ENCODE results near the gene EXD3.
"Not testable (repeated sequence)": the region's sequence is repeated elsewhere in the genome, so short reads cannot be mapped to it uniquely, and the experiment has no call there.

EXD3 gene

GRCh38 chr9:137327641-137328550 is 95.1 kb downstream of the EXD3 start:
- DNase-seq = not testable (repeated sequence)

GRCh38 chr9:137326445-137327065 is 96.4 kb downstream of the EXD3 start:
- DNase-seq = peak; percentile 28

GRCh38 chr9:137325799-137326198 is 97.2 kb downstream of the EXD3 start:
- DNase-seq = no peak

GRCh38 chr9:137325124-137325523 is 97.8 kb downstream of the EXD3 start:
- no peak for DNase-seq

GRCh38 chr9:137323531-137324331 is 99.2 kb downstream of the EXD3 start:
- DNase-seq = no peak

- no peak for DNase-seq
These were observed 101.1 kb downstream of the EXD3 start for GRCh38 chr9:137321726-137322361.

GRCh38 chr9:137320555-137321384 is 102.2 kb downstream of the EXD3 start:
- DNase-seq = peak; percentile 25

- DNase-seq = no peak
These were observed 103.0 kb downstream of the EXD3 start for GRCh38 chr9:137319739-137320551.

- DNase-seq = no peak
These were observed 103.8 kb downstream of the EXD3 start for GRCh38 chr9:137319011-137319738.

GRCh38 chr9:137318602-137319001 is 104.4 kb downstream of the EXD3 start:
- DNase-seq = no peak

GRCh38 chr9:137317718-137318511 is 105.0 kb downstream of the EXD3 start:
- no peak for DNase-seq

GRCh38 chr9:137317021-137317717 is 105.8 kb downstream of the EXD3 start:
- DNase-seq = no peak

GRCh38 chr9:137316012-137316981 is 106.7 kb downstream of the EXD3 start:
- DNase-seq = no peak

- DNase-seq = no peak
These were observed 107.4 kb downstream of the EXD3 start for GRCh38 chr9:137315581-137316011.

- no peak for DNase-seq
These were observed 108.1 kb downstream of the EXD3 start for GRCh38 chr9:137314561-137315560.

- no peak for DNase-seq
These were observed 108.9 kb downstream of the EXD3 start for GRCh38 chr9:137313956-137314560.

Data from CD4-positive, alpha-beta T cell treated with Interleukin-12 subunit alpha and Interleukin-12 subunit beta, for 1 hour (primary cell).